Gastroesophageal sphincter (tissue), 3 donors: Measurements from ENCODE around the gene IFT88.
"Not testable (repeated sequence)": the region's sequence is repeated elsewhere in the genome, so short reads cannot be mapped to it uniquely, and the experiment has no call there.

Source experiments
- CTCF ChIP-seq, 4 experiments: fragments of 200-600 bp in 2 of 4; fragments of 450-650 bp in 2 of 4; sonication (generic) in 1 of 4; IDR thresholded peaks; one replicate each; pipeline ENCODE4 v1.5.1; 2017 to 2019; ENCODE audit warnings: antibody characterized with exemption in 4 of 4, mild to moderate bottlenecking in 2 of 4, moderate library complexity in 2 of 4
- POLR2A ChIP-seq, 2 donors: fragments of 450-650 bp; IDR thresholded peaks; one replicate each; pipeline ENCODE4 v1.6.1; 2017; ENCODE audit warnings: antibody characterized with exemption in 2 of 2, mild to moderate bottlenecking in 2 of 2, moderate library complexity in 1 of 2
- POLR2AphosphoS5 ChIP-seq: sonication (generic); formaldehyde crosslinking; IDR thresholded peaks from one replicate; pipeline ENCODE4 v1.6.1; 2017; ENCODE audit warnings: antibody characterized with exemption

GRCh38 chr13:20681481-20681880 is 114.5 kb downstream of the IFT88 start:
- TF ChIP-seq CTCF (IDR thresholded peaks at IDR 0.05); POLR2AphosphoS5; POLR2A (IDR thresholded peaks at IDR 0.05): not testable (repeated sequence)
